Activated CD4-positive, alpha-beta T cell treated with anti-CD3 and anti-CD28 coated beads, Interleukin-2, amount 50 U/mL, for 24 hours (primary cell): Measurements from ENCODE around the gene LDOC1.
A peak's percentile ranks its signal among the peaks of the same experiment; 100 is the strongest.
"Not testable (repeated sequence)": the region's sequence is repeated elsewhere in the genome, so short reads cannot be mapped to it uniquely, and the experiment has no call there.

Source experiments
- DNase-seq, 2 donors: peaks; one replicate each; pipeline ENCODE4 v3.0.0-alpha.2; 2020; ENCODE audit warnings: low read depth in 1 of 2, low spot score in 1 of 2

The LDOC1 gene

GRCh38 chrX:141176586-141177451, at the start of gene LDOC1:
Gene LDOC1 (minus strand): TSS chrX:141177129. CDS start chrX:141177021, 108 bp downstream.
- DNase-seq = peak; percentile 30 to 53

- DNase-seq = no peak
Observed at GRCh38 chrX:141221611-141222010, 44.7 kb upstream of the LDOC1 start.

- no peak for DNase-seq
Observed at GRCh38 chrX:141220342-141221008, 43.5 kb upstream of the LDOC1 start.

GRCh38 chrX:141214196-141214595, 37.3 kb upstream of the LDOC1 start:
- DNase-seq = no peak

GRCh38 chrX:141201962-141202361, 25.0 kb upstream of the LDOC1 start:
- no peak for DNase-seq

- DNase-seq = not testable (repeated sequence)
Observed at GRCh38 chrX:141188573-141188972, 11.6 kb upstream of the LDOC1 start.

- DNase-seq = no peak
Observed at GRCh38 chrX:141185366-141185765, 8.4 kb upstream of the LDOC1 start.

- DNase-seq = no peak
Observed at GRCh38 chrX:141183000-141183399, 6.1 kb upstream of the LDOC1 start.

GRCh38 chrX:141180851-141181250, 3.9 kb upstream of the LDOC1 start:
- no peak for DNase-seq

GRCh38 chrX:141175786-141176185, 1.1 kb downstream of the LDOC1 start:
- no peak for DNase-seq

GRCh38 chrX:141164406-141164805, 12.5 kb downstream of the LDOC1 start:
- no peak for DNase-seq

- DNase-seq = no peak
Observed at GRCh38 chrX:141158084-141158483, 18.8 kb downstream of the LDOC1 start.

GRCh38 chrX:141155231-141155630, 21.7 kb downstream of the LDOC1 start:
- DNase-seq = not testable (repeated sequence)

- DNase-seq = no peak
Observed at GRCh38 chrX:141142946-141143345, 34.0 kb downstream of the LDOC1 start.

- DNase-seq = no peak
Observed at GRCh38 chrX:141133272-141133671, 43.7 kb downstream of the LDOC1 start.

GRCh38 chrX:141127146-141127545, 49.8 kb downstream of the LDOC1 start:
- DNase-seq = no peak
